Stomach (tissue), 4 donors: ENCODE measurements around the gene GALP.

ENCODE experiments used
- POLR2A ChIP-seq, 4 donors: fragments of 450-650 bp; IDR thresholded peaks; one replicate each; pipeline ENCODE4 v1.6.1; 2016; ENCODE audit warnings: antibody characterized with exemption in 4 of 4, control low read depth in 2 of 4, mild to moderate bottlenecking in 1 of 4, moderate library complexity in 1 of 4
- POLR2AphosphoS5 ChIP-seq, 3 donors: sonication (generic); formaldehyde crosslinking; IDR thresholded peaks; one replicate each; pipeline ENCODE4 v1.6.1; 2016; ENCODE audit warnings: antibody characterized with exemption in 3 of 3
- TF ChIP-seq, protein P1 (sequence below), 7 experiments: fragments of 450-650 bp in 4 of 7; fragments of 200-600 bp in 3 of 7; sonication (generic) in 3 of 7; IDR thresholded peaks; one replicate each; pipeline ENCODE4 v1.5.1; 2016 to 2019; ENCODE audit warnings: antibody characterized with exemption in 7 of 7, control low read depth in 2 of 7, mild to moderate bottlenecking in 1 of 7

DNA sequence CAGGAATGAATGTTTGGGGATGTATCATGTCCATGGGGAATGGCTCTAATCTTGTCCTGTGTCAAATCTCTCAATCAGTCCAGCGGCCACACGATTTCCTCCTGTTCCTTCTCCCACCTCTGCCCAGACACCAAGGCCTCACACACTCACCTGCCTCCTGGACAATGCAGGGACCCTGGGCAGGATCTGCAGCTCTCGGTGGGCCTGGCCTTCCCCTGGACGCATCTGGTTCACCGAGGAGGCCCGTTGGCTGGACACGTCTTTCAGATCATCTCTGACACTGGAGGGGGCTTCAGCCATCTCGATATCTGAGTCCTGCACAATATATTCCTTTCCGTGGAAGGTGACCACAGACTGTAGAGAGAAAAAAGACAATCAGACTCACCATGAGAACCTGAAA, 47.7 kb downstream of the GALP start:
- TF ChIP-seq, protein P1, sequence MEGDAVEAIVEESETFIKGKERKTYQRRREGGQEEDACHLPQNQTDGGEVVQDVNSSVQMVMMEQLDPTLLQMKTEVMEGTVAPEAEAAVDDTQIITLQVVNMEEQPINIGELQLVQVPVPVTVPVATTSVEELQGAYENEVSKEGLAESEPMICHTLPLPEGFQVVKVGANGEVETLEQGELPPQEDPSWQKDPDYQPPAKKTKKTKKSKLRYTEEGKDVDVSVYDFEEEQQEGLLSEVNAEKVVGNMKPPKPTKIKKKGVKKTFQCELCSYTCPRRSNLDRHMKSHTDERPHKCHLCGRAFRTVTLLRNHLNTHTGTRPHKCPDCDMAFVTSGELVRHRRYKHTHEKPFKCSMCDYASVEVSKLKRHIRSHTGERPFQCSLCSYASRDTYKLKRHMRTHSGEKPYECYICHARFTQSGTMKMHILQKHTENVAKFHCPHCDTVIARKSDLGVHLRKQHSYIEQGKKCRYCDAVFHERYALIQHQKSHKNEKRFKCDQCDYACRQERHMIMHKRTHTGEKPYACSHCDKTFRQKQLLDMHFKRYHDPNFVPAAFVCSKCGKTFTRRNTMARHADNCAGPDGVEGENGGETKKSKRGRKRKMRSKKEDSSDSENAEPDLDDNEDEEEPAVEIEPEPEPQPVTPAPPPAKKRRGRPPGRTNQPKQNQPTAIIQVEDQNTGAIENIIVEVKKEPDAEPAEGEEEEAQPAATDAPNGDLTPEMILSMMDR (IDR thresholded peaks at IDR 0.05) = no peak
- TF ChIP-seq POLR2AphosphoS5 (IDR thresholded peaks at IDR 0.05) = no peak
- no peak for TF ChIP-seq POLR2A (IDR thresholded peaks at IDR 0.05)
